ENCODE measurements around the gene CDK15.

Gene CDK15

DNA sequence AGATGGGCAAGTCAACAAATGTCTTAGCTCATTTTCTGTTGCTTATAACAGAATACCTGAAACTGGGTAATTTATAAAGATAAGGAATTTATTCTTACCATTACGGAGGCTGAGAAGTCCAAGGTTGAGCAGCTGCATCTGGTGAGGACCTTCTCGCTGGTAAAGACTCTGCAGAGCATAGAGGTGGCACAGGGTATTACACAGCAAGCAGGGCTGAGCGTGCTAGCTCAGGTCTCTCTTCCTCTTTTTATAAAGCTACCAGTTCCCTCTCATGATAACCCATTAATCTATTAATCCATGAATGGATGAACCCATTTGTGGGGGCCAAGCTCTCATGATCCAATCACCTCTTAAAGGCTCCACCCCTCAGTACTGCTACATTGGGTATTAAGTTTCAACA is 109.1 kb downstream of the CDK15 start:
- DNase-seq, result no peak

DNA sequence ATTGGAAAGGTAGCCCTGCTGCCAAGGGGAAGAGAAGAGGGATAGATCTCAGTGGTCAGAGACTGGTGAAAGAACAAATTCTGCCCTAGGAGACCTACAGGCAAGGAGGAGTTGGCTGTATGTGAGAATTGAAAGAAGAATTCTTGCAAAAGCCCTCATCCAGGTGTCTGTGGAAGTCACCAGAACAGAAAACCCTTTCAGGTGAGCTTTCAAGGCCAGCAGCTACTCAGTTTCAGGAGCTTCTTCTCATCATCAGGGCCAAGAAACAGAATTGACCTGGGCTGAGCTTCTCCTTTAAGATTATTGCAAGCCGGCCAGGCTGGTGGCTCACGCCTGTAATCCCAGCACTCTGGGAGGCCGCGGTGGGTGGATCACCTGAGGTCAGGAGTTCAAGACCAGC is 110.2 kb downstream of the CDK15 start:
- no peak for DNase-seq

DNA sequence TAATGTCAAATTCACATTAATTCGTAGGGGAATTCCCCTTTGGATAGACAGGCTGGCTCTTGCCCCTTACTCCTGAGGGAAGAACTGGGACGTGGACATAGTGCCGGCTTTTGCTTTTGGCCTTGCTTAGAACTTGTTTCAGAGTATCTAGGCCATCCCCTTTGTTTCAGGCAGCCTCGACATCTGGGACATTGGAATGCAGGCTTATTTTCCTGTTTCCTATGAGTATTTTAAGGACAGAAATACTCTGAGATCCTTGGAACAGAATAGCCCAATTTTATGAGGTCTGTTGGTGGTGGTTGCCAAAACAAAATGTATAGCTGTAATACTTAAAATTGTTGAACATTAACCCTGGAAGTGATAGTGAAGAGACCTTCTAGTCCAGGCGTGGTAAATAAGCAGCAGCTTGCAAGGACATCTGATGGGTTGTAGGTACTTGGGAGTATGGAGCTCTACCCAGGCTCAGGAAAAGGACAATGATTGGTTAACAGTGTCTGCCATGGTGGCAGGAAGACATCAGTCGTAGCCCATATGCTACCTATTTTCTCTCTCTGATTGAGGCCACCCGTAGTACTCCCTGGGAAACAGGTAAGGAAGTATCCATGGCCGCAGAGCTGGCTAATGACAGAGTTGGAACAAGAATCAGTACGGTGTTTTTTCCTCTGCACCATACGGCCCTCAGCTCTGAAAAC is 112.4 kb downstream of the CDK15 start:
- no peak for DNase-seq

DNA sequence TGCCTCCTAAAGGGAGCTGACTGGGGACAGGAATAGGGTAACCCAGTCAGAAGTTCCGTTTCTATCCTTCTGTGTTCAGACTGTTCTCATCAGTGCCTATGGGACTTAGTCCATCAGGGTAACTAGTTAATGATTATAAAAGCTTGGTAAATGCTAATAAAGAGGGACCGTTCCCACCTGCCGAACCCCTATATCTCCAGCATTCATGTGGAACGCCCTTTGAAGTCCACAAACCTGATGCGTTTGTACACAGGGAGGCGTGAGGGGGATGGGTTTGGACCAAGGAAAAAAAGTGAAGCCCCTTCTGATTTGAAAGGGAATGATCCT is 112.9 kb downstream of the CDK15 start:
- DNase-seq, result no peak

DNA sequence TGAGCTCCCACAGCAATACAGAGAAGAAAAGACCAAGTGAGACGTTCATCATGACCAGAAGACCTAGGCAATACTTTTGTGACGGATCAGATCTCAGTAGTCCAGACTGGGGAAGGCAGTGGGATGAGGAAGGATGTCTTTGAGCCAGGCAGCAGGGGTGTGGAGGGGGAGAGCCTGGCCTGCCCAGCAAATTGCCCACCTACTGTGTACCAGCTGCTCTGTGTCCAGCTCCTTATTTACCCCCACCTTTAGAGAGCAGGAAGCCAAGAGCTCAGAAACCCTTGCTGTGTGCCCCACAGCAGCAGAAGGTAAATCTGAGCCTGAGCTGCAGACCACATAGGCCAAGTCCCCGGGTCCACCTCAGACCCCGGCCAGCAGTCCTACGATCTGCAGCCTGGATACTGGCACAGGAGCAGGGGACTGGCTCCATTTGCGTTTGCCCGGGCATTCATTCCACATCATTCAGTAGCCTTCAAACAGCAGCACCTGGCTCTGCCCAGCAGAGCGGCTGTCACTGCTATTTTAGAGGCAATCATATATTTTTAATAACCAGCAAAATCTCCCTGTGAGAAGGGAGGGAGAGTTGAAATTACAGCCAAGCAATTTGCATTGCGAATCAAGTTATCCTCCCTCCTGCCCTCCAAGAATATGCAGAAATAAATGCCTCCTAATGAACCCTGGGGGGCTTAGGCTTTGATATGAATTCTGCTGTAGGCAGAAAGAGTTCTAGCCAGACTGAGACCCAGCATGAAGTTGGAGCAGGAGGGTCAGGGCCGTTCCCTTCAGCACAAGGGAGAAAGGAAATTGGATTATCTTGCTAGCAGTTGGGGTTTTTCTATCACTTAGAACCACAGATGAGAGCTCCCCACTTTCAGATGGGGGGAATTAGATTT is 117.3 kb downstream of the CDK15 start:
- DNase-seq, result no peak

DNA sequence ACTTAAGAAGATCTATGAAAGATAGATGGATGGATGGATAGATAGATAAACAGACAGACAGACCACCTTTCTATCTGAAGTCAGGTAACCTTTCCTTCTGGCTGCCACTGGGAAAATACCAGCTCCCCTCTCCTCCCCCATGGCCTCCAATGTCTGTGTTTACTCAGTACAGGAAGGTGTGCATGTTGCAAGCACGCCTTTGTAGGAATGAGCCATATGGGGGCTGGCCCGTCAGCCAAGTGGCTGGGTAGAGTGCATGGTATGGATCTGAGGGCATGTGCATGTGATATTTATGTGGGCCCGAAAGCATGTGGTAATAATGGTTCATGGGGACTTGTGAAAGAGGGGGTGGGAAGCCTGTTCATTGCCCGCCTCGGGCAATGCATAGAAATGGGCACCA is 118.1 kb downstream of the CDK15 start:
- DNase-seq, result no peak

DNA sequence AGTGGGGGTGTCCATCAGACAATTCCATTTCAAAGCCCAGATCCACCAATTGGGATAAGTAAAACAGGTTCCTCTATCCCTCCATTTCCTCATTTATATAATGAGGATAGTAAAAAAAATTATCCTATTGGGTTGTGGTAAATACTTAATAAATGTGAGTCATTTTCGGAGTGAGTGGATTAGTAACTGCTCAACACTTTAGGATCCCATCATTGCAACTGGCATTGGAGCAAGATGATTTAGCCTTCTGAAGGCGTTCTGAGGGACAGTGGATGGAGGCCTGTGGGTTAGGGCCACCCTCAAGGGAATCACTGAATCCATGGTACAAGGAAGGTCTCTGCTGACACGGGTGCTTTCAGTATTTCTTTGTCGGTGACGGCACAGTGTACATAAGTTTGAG is 118.7 kb downstream of the CDK15 start:
- no peak for DNase-seq

DNA sequence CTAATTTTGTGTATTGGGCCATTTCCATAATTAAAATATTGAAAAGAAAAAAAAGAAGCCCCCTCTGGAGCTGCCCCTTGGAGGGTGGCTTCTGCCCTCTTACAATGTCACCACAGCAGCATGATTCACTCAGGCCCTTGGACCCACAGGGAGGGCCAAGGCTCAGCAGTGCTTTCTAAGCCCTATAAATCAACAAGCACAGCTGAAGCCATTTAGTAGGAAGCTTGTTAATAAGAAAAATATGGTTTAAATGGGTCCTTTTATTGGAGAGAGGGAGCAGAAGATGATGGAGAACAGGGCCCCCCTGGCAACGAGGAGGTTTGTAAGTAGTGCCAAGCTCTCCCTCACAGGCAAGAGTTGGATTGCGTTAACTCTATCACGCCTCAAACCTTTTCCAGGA is 119.7 kb downstream of the CDK15 start:
- DNase-seq, result no peak

DNA sequence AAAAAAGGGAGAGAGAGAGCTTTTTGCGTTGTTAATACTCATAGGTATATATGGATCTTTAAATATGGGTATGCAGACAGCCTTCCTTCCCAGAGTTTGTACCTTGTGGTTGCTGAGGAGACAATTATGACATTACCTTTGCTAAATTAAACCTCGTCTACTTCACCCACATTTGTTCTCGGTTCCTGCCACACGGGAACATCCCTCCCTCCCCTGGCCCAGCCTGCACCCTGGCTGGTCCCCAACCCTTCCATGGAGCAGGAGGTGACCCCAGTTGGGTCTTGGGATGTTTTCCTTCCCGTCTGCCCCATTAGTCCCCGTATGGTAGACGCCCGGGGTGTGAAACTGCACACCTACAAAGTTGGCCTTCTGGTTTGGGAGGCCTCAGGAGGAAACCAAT is 122.0 kb downstream of the CDK15 start:
- DNase-seq, result no peak

DNA sequence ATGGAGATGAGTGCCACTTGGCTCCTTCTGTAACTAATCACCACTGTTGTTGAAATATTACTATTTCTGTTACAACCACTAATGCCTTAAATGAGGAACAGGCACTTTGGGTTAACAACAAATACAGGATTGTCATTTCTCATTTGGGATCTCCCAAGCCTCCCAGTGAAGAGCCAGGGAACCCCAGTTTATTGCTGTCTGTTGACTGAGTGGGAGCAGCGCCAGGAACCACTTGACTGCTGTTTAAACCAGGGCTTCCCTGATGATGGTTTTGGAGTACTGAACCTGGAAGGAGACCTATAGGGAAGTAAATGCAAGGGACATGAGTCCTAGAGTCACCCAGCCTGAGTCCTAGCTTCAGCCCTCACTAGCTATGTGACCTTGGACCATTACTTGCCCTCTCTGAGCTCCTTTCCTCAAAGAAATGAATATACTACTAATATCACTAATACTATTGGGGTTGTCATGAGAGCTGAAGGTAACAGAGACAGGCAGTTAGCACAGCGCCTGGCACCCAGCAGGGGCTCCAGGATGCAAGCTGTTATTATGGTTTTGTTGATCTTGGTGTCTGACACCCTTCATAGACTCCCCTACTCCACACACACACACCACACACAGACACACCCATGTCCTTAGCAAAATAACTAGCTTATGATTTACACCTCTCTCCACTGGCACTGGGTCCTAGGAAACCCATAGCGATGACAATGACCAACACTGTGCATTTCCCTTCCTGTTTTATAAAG is 123.1 kb downstream of the CDK15 start:
- DNase-seq, result peak; percentile 84

DNA sequence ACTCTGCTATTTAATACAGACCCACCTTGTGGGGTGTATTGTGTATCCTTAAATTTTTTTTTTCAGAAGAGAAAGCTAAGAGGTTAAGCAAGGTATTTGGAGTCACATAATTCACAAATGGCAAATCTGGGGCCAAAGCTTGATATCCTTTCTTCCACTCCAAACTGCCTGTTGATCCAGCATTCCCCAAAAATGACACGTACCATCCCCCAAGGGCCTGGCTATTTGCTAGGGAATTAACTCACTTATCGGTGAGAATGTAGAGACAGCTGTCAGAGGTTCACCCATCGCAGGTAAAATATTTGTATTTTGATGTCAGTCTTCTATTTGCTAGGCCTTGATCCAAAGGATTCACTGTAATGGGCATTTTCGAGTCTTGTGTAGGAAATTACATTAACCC is 123.7 kb downstream of the CDK15 start:
- DNase-seq, result no peak

DNA sequence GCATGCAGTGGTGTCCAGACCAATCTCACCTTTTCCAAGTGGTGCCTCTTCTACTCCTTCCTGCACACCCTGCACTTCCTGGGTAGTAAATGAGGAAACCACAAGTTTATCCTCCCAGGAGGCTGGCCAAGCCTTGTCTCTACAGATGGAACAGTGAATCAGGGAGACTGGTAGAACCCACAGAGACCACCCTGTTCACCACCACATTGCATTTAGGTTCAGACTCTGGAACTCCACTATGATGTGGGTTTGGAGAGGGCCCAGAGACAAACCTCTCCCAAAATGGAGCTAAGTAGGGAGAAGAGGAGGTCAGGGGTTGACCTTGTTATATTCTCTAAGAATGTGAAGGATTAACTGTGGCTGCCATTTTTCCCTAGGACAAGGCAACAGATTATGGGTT is 124.5 kb downstream of the CDK15 start:
- no peak for DNase-seq

DNA sequence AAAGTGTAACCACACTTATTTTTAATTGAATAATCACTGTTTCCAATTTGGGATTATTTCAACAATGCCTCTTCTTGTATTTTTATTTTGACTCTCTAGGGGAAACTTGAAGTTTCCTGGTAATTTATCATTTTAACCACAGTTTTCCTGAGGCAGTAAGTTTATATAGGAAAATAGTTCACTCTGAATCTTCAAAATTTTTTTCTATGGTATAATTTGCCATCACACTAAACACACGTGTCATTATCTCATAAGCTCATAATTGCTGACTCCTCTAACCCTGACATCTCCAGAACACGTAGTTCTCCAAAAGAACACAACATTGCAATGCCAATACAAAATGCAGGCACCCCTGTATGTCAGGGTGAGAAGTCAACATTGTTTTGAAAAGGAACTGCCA is 125.1 kb downstream of the CDK15 start:
- DNase-seq, result no peak

DNA sequence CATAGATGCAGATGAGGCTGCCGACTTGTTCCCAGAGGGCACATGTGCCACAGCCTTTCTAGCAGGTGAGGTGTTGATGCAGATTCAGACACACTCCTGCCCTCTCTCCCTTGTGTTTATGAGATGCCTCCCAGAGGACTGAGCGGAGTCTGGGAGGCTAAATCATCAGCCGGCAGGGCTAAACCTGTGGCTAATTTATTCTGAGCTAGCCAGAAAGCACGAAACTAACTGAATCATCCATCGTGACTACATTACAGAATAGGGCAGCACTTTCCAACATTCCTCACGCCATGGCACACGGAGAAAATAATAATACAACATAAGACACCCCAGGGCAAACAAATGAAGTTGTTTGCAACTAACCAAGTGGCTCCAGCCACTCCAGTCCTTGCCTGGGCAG is 125.6 kb downstream of the CDK15 start:
- no peak for DNase-seq

DNA sequence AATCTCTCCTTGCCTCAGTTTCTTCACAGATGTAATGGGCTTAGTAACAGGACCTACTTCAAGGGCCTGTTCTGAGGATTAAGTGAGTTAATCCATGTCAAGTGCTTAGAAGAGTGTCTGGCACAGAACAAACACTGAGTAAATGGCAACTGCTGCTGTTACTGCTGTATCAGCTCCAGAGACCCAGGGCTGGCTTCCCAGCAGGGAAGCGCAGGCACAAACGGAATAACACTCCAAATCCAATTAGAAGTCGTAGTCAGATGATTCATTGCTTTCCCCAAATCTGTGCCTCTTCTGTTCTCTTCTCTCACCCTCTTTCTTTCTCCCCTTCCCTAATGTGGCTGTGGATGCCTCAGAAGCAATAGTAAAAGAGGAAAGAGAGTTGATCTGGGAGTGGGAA is 126.2 kb downstream of the CDK15 start:
- peak; percentile 29 for DNase-seq

DNA sequence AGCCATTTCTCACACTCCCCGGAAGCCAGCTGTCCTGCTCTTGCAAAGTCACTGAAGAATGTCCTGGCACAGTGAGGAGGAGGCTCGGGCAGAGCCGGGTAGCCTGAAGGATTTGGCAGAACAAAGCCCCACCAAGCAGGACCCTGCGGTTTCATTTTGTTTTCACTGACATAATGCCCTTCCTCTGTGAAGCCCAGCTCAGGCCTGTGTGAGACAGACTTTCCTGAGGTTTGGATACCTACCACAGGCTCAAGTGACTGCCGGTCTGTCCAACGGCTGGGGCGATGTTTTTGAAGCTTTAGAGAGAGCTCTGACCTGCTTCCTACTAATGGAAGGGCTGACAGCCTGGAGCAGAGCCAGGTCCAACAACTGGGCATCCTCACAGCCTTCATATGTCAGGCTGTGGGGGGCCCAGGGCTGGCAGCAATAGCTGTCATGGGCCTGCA is 127.5 kb downstream of the CDK15 start:
- DNase-seq, result no peak

DNA sequence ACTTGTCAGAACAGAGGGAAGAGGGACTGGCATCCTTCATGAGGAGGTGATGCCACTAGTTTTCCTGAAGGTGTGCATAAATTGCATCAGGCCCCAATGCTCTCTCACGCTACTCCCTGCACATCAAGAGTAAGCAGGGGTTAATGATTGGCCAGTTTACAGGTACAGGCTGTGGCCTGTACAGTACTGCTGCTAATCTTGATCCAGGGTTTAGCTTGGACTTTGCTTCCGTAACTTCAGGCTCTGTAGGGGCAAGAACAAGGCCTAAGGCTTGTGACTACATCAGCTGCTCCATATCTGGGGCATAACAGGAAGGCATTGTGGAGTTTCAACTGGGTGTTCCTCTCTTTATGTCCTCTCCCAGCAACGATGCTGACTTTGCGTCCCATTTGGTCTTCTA is 130.5 kb downstream of the CDK15 start:
- DNase-seq, result no peak

DNA sequence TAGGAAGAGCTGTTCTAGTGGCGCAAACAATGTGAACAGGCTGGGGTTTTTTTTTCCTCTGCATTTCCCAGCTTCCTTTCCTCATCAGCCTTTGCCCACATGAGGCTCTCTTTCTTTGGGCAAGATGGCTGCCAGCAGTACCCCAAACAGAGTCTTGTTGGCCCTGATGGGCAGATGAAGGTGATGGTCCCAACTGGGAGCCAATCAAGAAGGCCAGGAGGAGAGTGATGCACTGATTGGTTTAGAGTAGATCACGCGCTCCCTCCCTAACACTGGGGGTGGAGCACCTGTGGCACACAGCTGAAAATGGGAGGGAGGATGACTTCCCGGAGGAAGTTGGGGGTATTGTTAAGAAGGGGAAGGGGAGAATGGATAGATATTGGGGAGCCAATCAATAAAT is 131.0 kb downstream of the CDK15 start:
- no peak for DNase-seq

DNA sequence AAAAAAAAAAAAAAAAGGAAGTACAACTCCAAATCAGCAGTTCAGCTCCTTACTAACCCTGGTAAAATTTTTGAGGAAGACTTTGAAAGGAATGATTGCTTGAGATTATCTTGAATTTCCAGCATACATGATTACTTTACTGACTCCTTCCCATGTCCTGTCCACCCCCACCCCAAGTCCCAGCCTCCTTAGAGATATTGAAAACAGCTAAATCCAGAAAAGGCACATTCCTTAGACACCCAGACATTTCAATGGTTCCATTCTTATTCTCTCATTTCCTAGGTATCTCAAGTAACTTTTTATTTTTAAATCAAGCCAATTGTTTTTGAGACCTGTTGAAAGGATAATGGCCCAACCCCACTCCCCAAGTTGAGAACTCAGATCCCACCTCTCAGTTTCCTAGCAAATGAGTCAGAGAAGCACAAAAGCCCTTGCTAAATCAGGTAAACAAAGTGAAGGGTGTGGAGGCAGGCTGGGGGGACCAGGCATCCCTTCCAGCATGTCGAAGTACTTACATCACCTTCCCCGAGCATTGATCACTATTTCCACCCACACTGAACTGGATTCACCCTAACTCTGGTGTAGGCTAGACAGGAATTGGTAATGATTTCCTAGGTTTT is 131.9 kb downstream of the CDK15 start:
- DNase-seq, result no peak

DNA sequence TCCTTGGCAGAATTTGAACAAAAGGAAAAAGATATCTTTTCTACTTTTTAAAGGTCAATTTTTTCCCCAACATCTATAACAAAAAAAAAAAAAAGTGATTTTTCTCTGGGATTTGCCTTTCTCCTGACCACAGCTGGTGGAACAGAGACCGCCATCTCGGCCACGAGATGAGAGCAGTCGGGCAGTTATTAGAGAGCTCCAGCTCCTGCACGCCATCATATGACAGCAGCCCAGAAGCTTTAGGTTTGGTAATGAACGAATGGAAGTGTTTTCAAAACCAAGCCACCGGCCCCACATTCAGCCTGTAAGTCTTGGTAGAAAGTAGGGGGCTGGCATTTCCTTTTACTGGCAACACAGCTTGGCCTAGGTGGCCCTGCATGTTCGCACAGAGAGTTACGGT is 132.4 kb downstream of the CDK15 start:
- no peak for DNase-seq

DNA sequence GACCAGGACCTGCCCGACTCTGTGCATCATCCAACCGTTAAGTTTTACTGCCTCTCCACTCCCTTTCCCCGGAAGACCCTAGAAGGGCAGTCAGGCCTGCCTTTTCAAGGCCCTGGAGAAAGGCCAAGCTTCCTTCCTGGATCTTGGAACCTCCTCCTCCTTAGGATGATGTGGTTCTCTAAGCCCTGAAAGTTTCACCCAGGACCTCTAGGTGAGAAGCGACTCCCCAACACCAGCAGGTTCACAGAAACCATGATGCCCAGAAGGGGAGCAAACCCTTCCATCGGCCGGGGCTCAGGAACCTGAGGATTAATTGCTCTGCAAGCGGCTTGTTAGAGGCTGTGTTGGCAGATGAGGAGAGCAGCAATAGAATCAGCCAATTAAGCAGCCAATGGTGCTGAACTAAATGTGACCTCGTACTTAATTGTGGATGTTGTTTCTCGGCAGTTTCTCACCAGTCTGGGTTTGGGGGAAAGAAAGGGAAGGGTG is 133.2 kb downstream of the CDK15 start:
- no peak for DNase-seq

DNA sequence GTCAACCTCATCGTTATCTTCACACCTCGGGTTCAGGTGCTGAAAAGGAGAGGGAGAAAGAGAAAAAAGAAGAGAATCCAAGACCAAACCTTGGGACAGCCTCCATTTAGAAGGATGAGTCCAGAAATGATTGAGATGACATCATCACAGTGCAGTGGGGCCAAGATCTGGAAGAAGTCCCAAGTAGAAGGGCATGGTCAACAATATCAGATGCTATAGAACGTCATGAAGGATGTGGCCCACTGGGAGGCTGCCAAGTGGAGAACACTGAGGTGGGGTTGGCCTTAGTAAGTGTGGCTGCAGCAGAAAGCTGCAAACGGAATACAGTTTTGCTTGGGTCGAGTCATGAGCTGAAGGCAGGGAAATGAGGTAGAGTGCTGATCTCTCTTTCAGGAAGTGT is 136.2 kb downstream of the CDK15 start:
- no peak for DNase-seq

Measured in NCI-H1092 (cell line).